Measurements from ENCODE around the gene ACTG1.

Gene ACTG1

DNA sequence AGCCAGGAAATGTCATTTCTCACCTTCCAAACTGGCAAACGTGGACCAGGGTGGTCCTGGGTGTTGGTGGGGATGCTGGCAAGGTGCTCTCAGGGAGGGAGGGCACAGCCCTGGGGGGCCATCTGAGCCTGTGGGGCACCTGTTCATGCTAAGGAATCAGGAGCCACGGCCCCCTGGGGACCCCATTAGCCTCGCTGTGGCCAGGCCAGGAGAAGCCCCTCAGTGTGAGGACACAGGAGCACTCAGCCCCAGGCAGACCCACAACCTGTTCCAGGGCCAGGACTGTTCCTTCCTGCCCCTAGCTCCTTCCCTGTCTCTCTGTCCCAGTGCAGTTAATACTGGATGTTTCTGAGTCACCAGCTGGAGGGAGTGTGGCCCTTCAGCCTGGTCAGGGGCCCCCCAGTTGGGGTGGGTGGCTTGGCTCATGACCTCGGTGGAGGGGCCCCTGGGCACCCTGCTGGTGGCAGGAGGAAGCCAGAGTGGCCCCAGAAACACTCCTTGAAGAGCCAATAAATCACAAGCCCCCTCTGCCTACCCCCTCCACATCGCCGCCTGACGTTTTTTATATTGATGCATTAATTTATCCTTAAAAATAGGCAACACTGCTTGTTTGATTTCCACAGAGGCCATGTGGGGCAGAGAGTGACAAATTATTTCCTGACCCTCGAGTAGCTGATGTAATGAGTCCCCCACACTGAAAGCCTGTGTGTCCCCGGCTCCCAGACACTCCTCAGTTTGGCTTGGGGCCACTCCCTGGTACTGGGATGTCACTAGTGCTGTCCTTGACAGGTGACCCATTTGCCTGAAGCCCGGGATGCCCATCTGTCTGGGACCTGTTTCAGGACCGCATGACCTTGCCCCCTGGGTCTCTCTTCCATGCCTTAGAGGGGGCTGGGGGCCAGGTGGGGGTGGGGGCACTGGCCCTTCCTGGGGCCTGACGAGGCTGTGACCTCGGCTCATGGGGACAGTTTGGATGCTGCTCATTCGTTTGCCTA, 22.3 kb downstream of the ACTG1 start:
- TF ChIP-seq, protein P1, sequence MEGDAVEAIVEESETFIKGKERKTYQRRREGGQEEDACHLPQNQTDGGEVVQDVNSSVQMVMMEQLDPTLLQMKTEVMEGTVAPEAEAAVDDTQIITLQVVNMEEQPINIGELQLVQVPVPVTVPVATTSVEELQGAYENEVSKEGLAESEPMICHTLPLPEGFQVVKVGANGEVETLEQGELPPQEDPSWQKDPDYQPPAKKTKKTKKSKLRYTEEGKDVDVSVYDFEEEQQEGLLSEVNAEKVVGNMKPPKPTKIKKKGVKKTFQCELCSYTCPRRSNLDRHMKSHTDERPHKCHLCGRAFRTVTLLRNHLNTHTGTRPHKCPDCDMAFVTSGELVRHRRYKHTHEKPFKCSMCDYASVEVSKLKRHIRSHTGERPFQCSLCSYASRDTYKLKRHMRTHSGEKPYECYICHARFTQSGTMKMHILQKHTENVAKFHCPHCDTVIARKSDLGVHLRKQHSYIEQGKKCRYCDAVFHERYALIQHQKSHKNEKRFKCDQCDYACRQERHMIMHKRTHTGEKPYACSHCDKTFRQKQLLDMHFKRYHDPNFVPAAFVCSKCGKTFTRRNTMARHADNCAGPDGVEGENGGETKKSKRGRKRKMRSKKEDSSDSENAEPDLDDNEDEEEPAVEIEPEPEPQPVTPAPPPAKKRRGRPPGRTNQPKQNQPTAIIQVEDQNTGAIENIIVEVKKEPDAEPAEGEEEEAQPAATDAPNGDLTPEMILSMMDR (IDR thresholded peaks at IDR 0.05; ENCODE audit: control insufficient read depth, insufficient read depth, low read depth, low read length, missing control alignments): no peak
- DNase-seq (ENCODE audit: low read depth): no peak
- H3K4me3 ChIP-seq (ENCODE audit: control insufficient read depth, low read depth, low read length): no peak overlapping the region

DNA sequence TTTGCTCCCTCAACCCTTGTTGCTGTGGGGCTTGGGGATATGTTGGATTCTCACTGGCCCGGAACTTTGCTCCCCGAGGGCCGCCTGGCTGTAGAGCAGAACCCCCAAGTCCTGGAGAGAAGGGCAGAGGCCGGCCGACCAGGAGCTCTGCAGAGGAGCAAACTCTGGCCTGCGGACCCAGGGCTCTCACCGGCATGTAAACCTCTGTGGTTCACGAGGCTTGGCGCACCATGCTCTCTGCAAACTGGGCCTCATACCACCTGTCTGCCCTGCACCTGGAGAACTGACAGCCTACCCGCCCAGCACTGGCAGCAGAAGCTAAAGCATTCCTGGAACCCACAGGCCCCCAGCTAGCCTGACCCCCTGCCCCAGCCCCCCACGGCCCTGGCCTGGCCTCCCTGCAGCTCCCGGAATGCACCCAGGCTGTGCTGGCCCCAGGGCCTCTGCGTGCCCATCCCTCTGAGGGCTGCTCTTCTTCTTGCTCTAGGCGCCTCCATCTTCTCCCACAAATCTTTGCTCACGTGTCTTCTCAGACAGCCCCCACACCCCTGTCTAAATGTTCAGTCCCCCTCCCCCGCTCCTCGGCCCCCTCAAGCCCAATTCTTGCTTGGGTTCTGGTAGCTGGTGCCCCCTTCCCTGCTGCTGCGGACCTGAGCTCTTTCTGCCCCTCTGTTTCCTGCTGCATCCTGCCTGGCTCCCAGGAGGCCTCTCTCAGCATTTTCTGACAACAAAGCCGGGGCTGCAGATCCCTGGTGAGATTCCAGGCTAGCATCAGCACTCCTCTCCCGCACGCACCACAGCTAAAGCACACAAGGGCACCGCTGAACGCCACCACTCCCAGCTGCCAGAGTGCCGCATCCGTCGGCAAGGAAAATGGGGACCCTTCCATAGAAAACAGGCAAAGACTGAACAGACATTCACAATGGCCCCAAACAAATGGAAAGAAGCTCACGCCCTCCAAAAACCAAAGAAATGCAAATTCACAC, 23.3 kb downstream of the ACTG1 start:
- no peak overlapping the region for H3K4me3 ChIP-seq (ENCODE audit: control insufficient read depth, low read depth, low read length)
- no peak for DNase-seq (ENCODE audit: low read depth)
- TF ChIP-seq, protein P1 (IDR thresholded peaks at IDR 0.05; ENCODE audit: control insufficient read depth, insufficient read depth, low read depth, low read length, missing control alignments): no peak

DNA sequence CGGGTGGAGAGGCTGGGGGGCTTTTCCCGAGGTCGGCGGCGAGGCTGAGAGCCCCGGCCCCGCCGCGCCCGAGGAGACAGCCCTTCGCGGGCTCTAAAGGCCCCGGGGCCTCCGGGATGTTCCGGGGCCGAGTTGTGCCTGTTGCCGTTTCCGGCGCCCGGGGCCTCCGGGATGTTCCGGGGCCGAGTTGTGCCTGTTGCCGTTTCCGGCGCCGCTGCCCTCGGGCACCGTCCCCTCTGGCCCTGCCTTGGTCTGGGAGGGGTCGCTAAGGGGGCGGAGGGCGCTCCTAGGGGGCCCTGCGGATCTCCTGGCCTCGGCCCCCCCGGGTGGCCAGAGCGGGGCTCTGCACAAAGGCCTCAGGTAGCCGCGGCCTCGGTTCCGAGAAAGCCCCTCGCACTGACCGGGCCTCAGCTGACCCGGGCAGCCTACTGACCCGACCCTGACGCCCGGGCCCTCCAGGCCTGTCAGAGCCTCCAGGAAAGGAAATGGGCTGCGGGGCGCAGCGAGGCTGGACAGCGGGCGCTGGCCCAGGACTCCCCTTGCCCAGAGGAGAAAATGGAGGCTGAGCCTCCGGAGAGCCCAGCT, 24.2 kb downstream of the ACTG1 start:
- DNase-seq (ENCODE audit: low read depth): no peak
- peak overlapping the region; percentile 52 for H3K4me3 ChIP-seq (ENCODE audit: control insufficient read depth, low read depth, low read length)
- TF ChIP-seq, protein P1 (IDR thresholded peaks at IDR 0.05; ENCODE audit: control insufficient read depth, insufficient read depth, low read depth, low read length, missing control alignments): no peak

DNA sequence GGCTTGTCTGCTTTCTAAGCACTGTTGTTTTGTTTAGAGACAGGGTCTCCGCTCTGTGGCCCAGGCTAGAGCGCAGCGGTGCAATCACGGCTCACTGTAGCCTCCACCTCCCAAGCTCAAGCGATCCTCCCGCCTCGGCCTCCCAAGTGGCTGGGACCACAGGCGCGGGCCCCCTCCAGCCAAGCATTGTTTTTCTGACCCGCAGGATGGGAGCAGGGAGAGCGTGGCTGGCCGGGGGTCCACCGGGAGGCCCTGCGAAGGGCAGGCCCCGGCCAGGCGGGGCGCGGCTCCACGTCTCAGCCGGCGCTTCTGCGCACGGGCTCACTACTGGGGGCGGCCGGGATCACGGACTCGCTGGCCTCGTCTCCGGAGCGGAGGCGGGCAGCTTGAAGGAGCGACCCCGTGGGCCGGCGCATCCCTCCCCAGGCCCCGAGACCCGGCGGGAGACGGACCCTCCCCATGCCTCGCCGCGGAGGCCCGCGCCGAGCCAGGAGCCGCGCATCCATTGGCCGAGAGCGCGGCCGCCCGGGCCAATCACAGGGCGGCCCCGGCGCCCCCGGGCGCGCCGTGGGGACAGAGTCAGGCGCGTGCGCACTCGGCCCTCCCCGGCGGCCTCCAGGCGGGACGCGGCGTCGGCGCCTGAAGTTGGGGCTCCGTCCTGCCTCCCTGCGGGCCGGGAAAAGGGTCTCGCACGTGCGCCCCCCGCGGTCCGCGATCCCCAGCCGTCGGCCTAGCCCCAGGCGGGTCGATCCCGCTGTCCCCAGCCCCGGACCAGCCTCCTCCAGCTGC, 24.9 kb downstream of the ACTG1 start:
- TF ChIP-seq, protein P1 (IDR thresholded peaks at IDR 0.05; ENCODE audit: control insufficient read depth, insufficient read depth, low read depth, low read length, missing control alignments): no peak
- DNase-seq (ENCODE audit: low read depth): no peak
- H3K4me3 ChIP-seq (ENCODE audit: control insufficient read depth, low read depth, low read length): peak overlapping the region; percentile 52

DNA sequence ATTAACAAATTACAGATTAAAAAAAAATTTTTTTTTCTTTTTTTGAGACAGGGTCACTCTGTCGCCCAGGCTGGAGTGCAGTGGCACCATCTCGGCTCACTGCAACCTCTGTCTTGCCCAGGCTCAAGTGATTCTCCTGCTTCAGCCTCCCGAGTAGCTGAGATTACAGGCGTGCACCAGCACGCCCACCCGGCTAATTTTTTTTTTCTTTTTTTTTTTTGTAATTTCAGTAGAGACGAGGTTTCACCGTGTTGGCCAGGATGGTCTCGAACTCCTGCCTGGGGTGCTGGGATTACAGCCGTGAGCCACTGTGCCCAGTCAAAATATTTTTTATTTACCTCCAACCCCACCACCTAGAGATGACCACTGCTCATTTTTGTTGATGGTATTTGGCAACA, 25.5 kb downstream of the ACTG1 start:
- TF ChIP-seq, protein P1 (IDR thresholded peaks at IDR 0.05; ENCODE audit: control insufficient read depth, insufficient read depth, low read depth, low read length, missing control alignments): no peak
- no peak overlapping the region for H3K4me3 ChIP-seq (ENCODE audit: control insufficient read depth, low read depth, low read length)
- DNase-seq (ENCODE audit: low read depth): no peak
